A549 (cell line): Measurements from ENCODE around the gene RRAS2. TPM values are rescaled to one million over a fixed set of nuclear protein-coding genes. Genes with fewer than 3 reads are reported as not detected.
A peak's percentile ranks its signal among the peaks of the same experiment; 100 is the strongest.

Experiments
- ATAC-seq, 2 experiments: fragments of 200-7000 bp in 1 of 2; fragments of >200 bp in 1 of 2; cut with Nextera tagmentation in 1 of 2; cut with Tn5 transposase in 1 of 2; 3 replicates each; pipeline versions ENCODE4 v1.8.0 to v1.9.1; 2018 to 2020; ENCODE audit warnings: mild to moderate bottlenecking in 1 of 2, moderate library complexity in 1 of 2
- CTCF ChIA-PET: fragments of 300-600 bp; sonication (Branson Sonifier 250); formaldehyde crosslinking; extraction: SDS; loops from one replicate; lab custom pipeline; 2021; ENCODE audit warnings: antibody characterized with exemption, inconsistent platforms; lab: Yijun Ruan, JAX
- POLR2A ChIA-PET: fragments of 350-600 bp; formaldehyde crosslinking; extraction: SDS; loops from one replicate; lab custom pipeline; 2021; ENCODE audit warnings: antibody characterized with exemption, inconsistent platforms; lab: Yijun Ruan, JAX
- DNase-seq, 2 experiments: peaks; one replicate each; pipeline versions ENCODE4 v3.0.0 to v3.0.0-alpha.2; 2011 to 2016; ENCODE audit warnings: low read depth in 1 of 2, low spot score in 1 of 2
- FAIRE-seq: peaks from 2 replicates; lab custom pipeline; 2011; peaks lifted over from hg19 to GRCh38; lab: Jason Lieb, UNC
- H3K27ac ChIP-seq, 2 experiments: fragments of >200 bp; sonication (Bioruptor Twin); formaldehyde crosslinking; 3 replicates each; pipeline ENCODE4 v1.5.1; 2016 to 2017
- H3K4me1 ChIP-seq: fragments of >200 bp; sonication (Bioruptor Twin); formaldehyde crosslinking; 3 replicates; pipeline ENCODE4 v1.6.1; 2016
- H3K4me2 ChIP-seq: fragments of >200 bp; sonication (Bioruptor Twin); formaldehyde crosslinking; 3 replicates; pipeline ENCODE4 v1.6.1; 2016
- H3K4me3 ChIP-seq: fragments of >200 bp; sonication (Bioruptor Twin); formaldehyde crosslinking; 3 replicates; pipeline ENCODE4 v1.5.1; 2016
- H3K9me3 ChIP-seq: fragments of >200 bp; sonication (Bioruptor Twin); formaldehyde crosslinking; 3 replicates; pipeline ENCODE4 v1.6.1; 2016
- CBX8 ChIP-seq: fragments of 200-600 bp; sonication (generic); IDR thresholded peaks from 2 replicates; pipeline ENCODE4 v1.6.1; 2016
- CEBPB ChIP-seq, 2 experiments: fragments of >200 bp in 1 of 2; sonication (Bioruptor Twin) in 1 of 2; formaldehyde crosslinking in 1 of 2; IDR thresholded peaks; 2 replicates each; pipeline ENCODE4 v1.6.1; 2012 to 2016
- CHD2 ChIP-seq: fragments of 150-350 bp; IDR thresholded peaks from 2 replicates; pipeline ENCODE4 v1.6.1; 2014; ENCODE audit warnings: low read length; ENCODE audit not compliant: partially characterized antibody
- EP300 ChIP-seq, 2 experiments: fragments of >200 bp; sonication (Bioruptor Twin); formaldehyde crosslinking; IDR thresholded peaks; 2 replicates in 1 of 2; 3 replicates in 1 of 2; pipeline ENCODE4 v1.6.1; 2016 to 2017
- ESRRA ChIP-seq: fragments of 150-350 bp; IDR thresholded peaks from 2 replicates; pipeline ENCODE4 v1.6.1; 2014; ENCODE audit warnings: mild to moderate bottlenecking, low read length, borderline replicate concordance
- FOSB ChIP-seq: fragments of 250-450 bp; sonication (Bioruptor Pico); IDR thresholded peaks from 2 replicates; pipeline ENCODE4 v1.5.0; 2020; ENCODE audit warnings: mild to moderate bottlenecking, moderate library complexity
- FOSL2 ChIP-seq, 2 experiments: fragments of 450-650 bp in 1 of 2; fragments of >200 bp in 1 of 2; sonication (Bioruptor Twin) in 1 of 2; formaldehyde crosslinking; IDR thresholded peaks; 2 replicates each; pipeline versions ENCODE4 v1.5.0 to v1.6.1; 2016 to 2020; ENCODE audit warnings: mild to moderate bottlenecking in 1 of 2, moderate library complexity in 1 of 2
- FOXS1 ChIP-seq: fragments of 250-450 bp; sonication (Bioruptor Pico); IDR thresholded peaks from 2 replicates; pipeline ENCODE4 v1.5.0; 2020; ENCODE audit warnings: mild to moderate bottlenecking, moderate library complexity
- GATA3 ChIP-seq: IDR thresholded peaks from 2 replicates; pipeline ENCODE4 v1.6.1; 2012; ENCODE audit warnings: borderline replicate concordance
- HDAC2 ChIP-seq: fragments of 200-600 bp; sonication (generic); IDR thresholded peaks from 2 replicates; pipeline ENCODE4 v1.6.1; 2016
- HEYL ChIP-seq: fragments of 250-450 bp; sonication (Bioruptor Pico); IDR thresholded peaks from 2 replicates; pipeline ENCODE4 v1.8.0; 2021; ENCODE audit warnings: mild to moderate bottlenecking, moderate library complexity
- HOXA7 ChIP-seq: fragments of 250-450 bp; sonication (Bioruptor Pico); IDR thresholded peaks from 2 replicates; pipeline ENCODE4 v1.5.0; 2020; ENCODE audit warnings: mild to moderate bottlenecking, moderate library complexity
- HOXB13 ChIP-seq: fragments of 250-450 bp; sonication (Bioruptor Pico); IDR thresholded peaks from 2 replicates; pipeline ENCODE4 v1.5.0; 2020; ENCODE audit warnings: low read depth, mild to moderate bottlenecking, moderate library complexity
- JUN ChIP-seq, 2 experiments: fragments of >200 bp; sonication (Bioruptor Twin); formaldehyde crosslinking; IDR thresholded peaks; 2 replicates in 1 of 2; 3 replicates in 1 of 2; pipeline ENCODE4 v1.6.1; 2016 to 2017
- JUNB ChIP-seq: fragments of >200 bp; sonication (Bioruptor Twin); formaldehyde crosslinking; IDR thresholded peaks from 2 replicates; pipeline ENCODE4 v1.6.1; 2016
- MAFK ChIP-seq: fragments of 450-650 bp; IDR thresholded peaks from 2 replicates; pipeline ENCODE4 v1.6.1; 2014; ENCODE audit not compliant: partially characterized antibody
- NFE2L2 ChIP-seq: fragments of 150-350 bp; conservative IDR thresholded peaks from 2 replicates; pipeline ENCODE4 v1.6.1; 2014; ENCODE audit warnings: low read length
- NPAS2 ChIP-seq: fragments of 250-450 bp; sonication (Bioruptor Pico); IDR thresholded peaks from 2 replicates; pipeline ENCODE4 v1.8.0; 2022; ENCODE audit warnings: mild to moderate bottlenecking, moderate library complexity, borderline replicate concordance
- NR3C1 ChIP-seq: fragments of >200 bp; sonication (Bioruptor Twin); formaldehyde crosslinking; IDR thresholded peaks from 3 replicates; pipeline ENCODE4 v1.6.1; 2017
- PHF8 ChIP-seq: fragments of 200-600 bp; sonication (generic); IDR thresholded peaks from 2 replicates; pipeline ENCODE4 v1.6.1; 2016; ENCODE audit warnings: low read depth, mild to moderate bottlenecking, antibody characterized with exemption, moderate library complexity, borderline replicate concordance
- RCOR1 ChIP-seq: fragments of 150-350 bp; IDR thresholded peaks from 2 replicates; pipeline ENCODE4 v1.6.1; 2014; ENCODE audit warnings: antibody characterized with exemption, low read length, low read depth
- SREBF2 ChIP-seq: fragments of 450-650 bp; IDR thresholded peaks from 2 replicates; pipeline ENCODE4 v1.6.1; 2014; ENCODE audit warnings: mild to moderate bottlenecking, moderate library complexity
- TP53 ChIP-seq: fragments of 250-450 bp; sonication (Bioruptor Pico); IDR thresholded peaks from 2 replicates; pipeline ENCODE4 v1.5.0; 2021; ENCODE audit warnings: mild to moderate bottlenecking, moderate library complexity
- ZC3H11A ChIP-seq: fragments of 450-650 bp; IDR thresholded peaks from 2 replicates; pipeline ENCODE4 v1.6.1; 2014; ENCODE audit warnings: antibody characterized with exemption, mild to moderate bottlenecking
- WGBS: methylation state at CpG from one replicate; pipeline ENCODE4 v1.1.6; 2017; ENCODE audit errors: missing lambda C conversion rate; 5-methylcytosine and 5-hydroxymethylcytosine counted together
- polyA plus RNA-seq, 4 experiments: library from polyadenylated mRNA; depleted of rRNA in 3 of 4; stranded (reverse); fragments of >200 nt; fragmentation: RNase III in 1 of 4; extraction: RNeasy Plus Mini Kit Qiagen cat#74134 plus additional on column Dnase treatment in 1 of 4; gene quantifications; 2 replicates in 3 of 4; 3 replicates in 1 of 4; pipeline ENCODE4 v1.2.3, GENCODE V29; 2011 to 2017
- TF ChIP-seq, protein P1 (sequence below): fragments of >200 bp; sonication (Bioruptor Twin); formaldehyde crosslinking; IDR thresholded peaks from 3 replicates; pipeline ENCODE4 v1.6.1; 2016
- TF ChIP-seq, protein P2 (sequence below): IDR thresholded peaks from 2 replicates; pipeline ENCODE4 v1.6.1; 2012; ENCODE audit warnings: low read depth, borderline replicate concordance
- TF ChIP-seq, protein P3 (sequence below): fragments of 200-600 bp; sonication (generic); IDR thresholded peaks from 2 replicates; pipeline ENCODE4 v1.6.1; 2016; ENCODE audit warnings: antibody characterized with exemption, mild to moderate bottlenecking, moderate library complexity
- TF ChIP-seq, protein P4 (sequence below): fragments of >200 bp; sonication (Bioruptor Twin); formaldehyde crosslinking; IDR thresholded peaks from 2 replicates; pipeline ENCODE4 v1.6.1; 2016
- TF ChIP-seq, protein P5 (sequence below): IDR thresholded peaks from 2 replicates; pipeline ENCODE4 v1.6.1; 2012

Gene RRAS2
- polyA plus RNA-seq, 2 of the 4 experiments (the other 2 are of a cell fraction): 37.9 to 48.2 TPM

DNA sequence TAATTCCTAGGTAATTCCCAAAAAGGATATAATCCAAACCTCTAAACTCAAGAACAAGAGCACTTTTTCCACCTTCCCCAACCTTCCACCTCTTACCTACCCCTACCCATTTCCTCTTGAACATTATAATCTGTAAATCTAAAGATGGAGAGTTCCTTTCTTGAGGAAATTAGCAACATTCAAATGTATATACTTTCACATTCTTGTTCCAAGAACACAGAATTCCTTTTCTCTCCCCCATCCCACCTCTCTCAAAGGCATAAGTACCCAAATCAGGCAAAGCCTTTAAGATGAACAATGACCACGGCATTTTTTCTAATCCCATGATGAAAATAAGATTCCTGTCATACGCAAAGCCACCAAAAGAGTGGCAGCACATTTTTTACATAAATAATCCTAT, 18.3 kb downstream of the RRAS2 start (continued):
- TF ChIP-seq EP300 (IDR thresholded peaks at IDR 0.05) (no peak), FOXS1 (CRISPR knock-in tag) (no peak), HDAC2 (no peak), FOSL2 (IDR thresholded peaks at IDR 0.05) (no peak), FOSL2 (CRISPR knock-in tag; IDR thresholded peaks at IDR 0.05) (no peak)

DNA sequence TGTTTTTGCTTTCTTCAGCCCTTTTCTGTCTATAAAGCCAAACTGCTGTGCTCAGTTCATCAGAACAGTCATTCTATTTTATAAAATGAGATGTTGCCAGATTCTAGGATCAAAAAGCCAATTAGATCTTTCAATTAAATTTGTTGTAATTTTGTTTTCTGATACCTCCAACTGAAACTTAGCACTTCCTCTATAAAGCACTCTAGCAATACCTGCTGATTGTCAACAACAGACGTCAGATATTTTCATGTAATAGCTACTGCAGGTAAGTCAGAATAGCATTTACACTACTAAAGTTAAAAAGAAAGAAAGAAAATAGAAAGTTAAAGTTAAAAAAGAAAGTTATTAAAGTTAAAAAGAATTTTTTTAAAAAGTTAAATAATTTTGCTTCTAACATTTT, 19.6 kb downstream of the RRAS2 start:
- ATAC-seq: no peak
- Histone ChIP-seq H3K9me3 (peaks cover 13% of the 10 kb centered on the region; the same call in 2 of the 3 replicates), H3K4me2 (no peak overlapping the region), H3K4me1 (peaks cover 9% of the 10 kb centered on the region; the same call in 2 of the 3 replicates), H3K4me3 (no peak overlapping the region), H3K27ac (no peak overlapping the region)
- ChIA-PET POLR2A (no interaction called here), CTCF (interaction anchor here (1.2 to 2.1 kb wide), 3 partner anchors 31 to 116 kb away, joined by 3 to 9 read pairs (median 4); no protein-coding TSS in a partner anchor)
- no peak for FAIRE-seq
- WGBS: 93% methylated on average over 1 of the region's 1 CpG
- TF ChIP-seq, protein P1, sequence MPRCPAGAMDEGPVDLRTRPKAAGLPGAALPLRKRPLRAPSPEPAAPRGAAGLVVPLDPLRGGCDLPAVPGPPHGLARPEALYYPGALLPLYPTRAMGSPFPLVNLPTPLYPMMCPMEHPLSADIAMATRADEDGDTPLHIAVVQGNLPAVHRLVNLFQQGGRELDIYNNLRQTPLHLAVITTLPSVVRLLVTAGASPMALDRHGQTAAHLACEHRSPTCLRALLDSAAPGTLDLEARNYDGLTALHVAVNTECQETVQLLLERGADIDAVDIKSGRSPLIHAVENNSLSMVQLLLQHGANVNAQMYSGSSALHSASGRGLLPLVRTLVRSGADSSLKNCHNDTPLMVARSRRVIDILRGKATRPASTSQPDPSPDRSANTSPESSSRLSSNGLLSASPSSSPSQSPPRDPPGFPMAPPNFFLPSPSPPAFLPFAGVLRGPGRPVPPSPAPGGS: no peak
- TF ChIP-seq FOSB (CRISPR knock-in tag) (no peak), CBX8 (no peak), TP53 (CRISPR knock-in tag) (no peak), RCOR1 (no peak), CHD2 (no peak), HEYL (CRISPR knock-in tag) (no peak), NR3C1 (no peak), NFE2L2 (no peak), MAFK (no peak), ZC3H11A (no peak)
- TF ChIP-seq, protein P2, sequence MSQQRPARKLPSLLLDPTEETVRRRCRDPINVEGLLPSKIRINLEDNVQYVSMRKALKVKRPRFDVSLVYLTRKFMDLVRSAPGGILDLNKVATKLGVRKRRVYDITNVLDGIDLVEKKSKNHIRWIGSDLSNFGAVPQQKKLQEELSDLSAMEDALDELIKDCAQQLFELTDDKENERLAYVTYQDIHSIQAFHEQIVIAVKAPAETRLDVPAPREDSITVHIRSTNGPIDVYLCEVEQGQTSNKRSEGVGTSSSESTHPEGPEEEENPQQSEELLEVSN: no peak
- TF ChIP-seq, protein P3, sequence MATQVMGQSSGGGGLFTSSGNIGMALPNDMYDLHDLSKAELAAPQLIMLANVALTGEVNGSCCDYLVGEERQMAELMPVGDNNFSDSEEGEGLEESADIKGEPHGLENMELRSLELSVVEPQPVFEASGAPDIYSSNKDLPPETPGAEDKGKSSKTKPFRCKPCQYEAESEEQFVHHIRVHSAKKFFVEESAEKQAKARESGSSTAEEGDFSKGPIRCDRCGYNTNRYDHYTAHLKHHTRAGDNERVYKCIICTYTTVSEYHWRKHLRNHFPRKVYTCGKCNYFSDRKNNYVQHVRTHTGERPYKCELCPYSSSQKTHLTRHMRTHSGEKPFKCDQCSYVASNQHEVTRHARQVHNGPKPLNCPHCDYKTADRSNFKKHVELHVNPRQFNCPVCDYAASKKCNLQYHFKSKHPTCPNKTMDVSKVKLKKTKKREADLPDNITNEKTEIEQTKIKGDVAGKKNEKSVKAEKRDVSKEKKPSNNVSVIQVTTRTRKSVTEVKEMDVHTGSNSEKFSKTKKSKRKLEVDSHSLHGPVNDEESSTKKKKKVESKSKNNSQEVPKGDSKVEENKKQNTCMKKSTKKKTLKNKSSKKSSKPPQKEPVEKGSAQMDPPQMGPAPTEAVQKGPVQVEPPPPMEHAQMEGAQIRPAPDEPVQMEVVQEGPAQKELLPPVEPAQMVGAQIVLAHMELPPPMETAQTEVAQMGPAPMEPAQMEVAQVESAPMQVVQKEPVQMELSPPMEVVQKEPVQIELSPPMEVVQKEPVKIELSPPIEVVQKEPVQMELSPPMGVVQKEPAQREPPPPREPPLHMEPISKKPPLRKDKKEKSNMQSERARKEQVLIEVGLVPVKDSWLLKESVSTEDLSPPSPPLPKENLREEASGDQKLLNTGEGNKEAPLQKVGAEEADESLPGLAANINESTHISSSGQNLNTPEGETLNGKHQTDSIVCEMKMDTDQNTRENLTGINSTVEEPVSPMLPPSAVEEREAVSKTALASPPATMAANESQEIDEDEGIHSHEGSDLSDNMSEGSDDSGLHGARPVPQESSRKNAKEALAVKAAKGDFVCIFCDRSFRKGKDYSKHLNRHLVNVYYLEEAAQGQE: no peak
- no peak for DNase-seq

DNA sequence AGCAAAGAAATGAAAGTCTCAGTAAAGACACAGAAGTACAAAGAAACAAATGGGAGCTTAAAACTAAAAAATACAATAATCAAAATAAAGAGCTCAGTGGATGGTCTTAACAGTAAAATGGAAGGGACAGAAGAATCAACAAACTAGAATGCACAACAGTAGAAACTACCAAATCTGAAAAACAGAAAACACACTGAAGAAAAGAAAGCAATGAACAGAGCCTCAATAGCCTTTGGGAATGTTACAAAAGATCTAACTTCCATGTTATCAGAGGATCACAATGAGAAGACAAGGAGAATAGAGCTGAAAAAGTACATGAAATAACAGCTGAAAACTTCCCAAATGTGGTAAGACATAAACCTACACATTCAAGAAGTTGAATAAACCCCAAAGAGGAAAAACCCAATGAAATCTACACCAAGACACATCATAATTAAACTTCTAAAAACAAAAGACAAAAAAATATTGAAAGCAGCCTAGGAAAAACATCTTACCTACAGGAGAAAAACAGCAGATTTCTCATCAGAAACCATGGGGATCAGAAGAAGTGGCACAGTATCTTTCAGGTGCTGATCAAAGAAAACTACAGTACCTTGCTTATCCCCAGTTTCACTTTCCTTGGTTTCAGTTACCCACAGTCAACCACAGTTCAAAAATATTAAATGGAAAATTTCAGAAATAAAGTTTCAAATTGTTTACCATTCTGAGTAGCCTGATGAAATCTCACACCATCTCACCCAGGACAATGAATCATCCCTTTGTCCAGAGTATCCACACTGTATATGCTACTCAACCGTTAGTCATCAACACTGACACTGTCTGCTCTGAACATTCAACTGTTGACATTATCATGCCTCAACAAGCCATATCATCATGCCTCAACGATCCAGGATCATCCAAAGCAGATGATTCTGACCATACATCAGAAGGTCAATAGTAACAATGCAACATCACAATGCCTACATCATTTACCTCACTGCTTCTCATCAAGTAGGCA, 22.2 kb downstream of the RRAS2 start:
- ATAC-seq: peak; percentile 99 to 100
- peak overlapping the region; percentile 35 for H3K4me2 ChIP-seq
- H3K4me1 ChIP-seq: peaks cover 9% of the 10 kb centered on the region; the same call in 2 of the 3 replicates
- H3K9me3 ChIP-seq: peaks cover 13% of the 10 kb centered on the region; the same call in 2 of the 3 replicates
- DNase-seq: peak; percentile 66 to 85
- WGBS: 0% methylated on average over 2 of the region's 2 CpGs
- CTCF ChIA-PET: interaction anchor here (0.6 to 1.3 kb wide), 4 partner anchors 17 to 83 kb away, joined by 3 to 4 read pairs (median 4); no protein-coding TSS in a partner anchor
- peak; percentile 99 for FAIRE-seq
- peak overlapping the region; percentile 68 to 73 for H3K27ac ChIP-seq
- no peak overlapping the region for H3K4me3 ChIP-seq
- POLR2A ChIA-PET: interaction anchor here (1.3 kb wide), 1 partner anchor 21 kb away, joined by 4 read pairs; no protein-coding TSS in a partner anchor
- TF ChIP-seq ESRRA: no peak
- no peak for TF ChIP-seq SREBF2
- peak; percentile 68; the same call in 1 of the 2 replicates for TF ChIP-seq GATA3
- no peak for TF ChIP-seq NR3C1
- peak in 1 of 2 experiments; percentile 53; a peak in 1 of 4 replicates for TF ChIP-seq CEBPB (IDR thresholded peaks at IDR 0.05)
- no peak for TF ChIP-seq HOXB13
- TF ChIP-seq HDAC2: no peak
- no peak for TF ChIP-seq NPAS2 (CRISPR knock-in tag)
- no peak for TF ChIP-seq CBX8
- TF ChIP-seq ZC3H11A: no peak
- TF ChIP-seq, protein P4, sequence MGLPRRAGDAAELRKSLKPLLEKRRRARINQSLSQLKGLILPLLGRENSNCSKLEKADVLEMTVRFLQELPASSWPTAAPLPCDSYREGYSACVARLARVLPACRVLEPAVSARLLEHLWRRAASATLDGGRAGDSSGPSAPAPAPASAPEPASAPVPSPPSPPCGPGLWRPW: peak; percentile 45; the same call in 1 of the 2 replicates
- no peak for TF ChIP-seq PHF8
- peak in 1 of 2 experiments; percentile 25; a peak in 1 of 5 replicates for TF ChIP-seq EP300 (IDR thresholded peaks at IDR 0.05)
- peak; percentile 89 for TF ChIP-seq JUNB
- no peak for TF ChIP-seq HOXA7 (CRISPR knock-in tag)
- TF ChIP-seq JUN (IDR thresholded peaks at IDR 0.05): peak in 1 of 2 experiments; percentile 58; a peak in 1 of 5 replicates
- peak; percentile 88 for TF ChIP-seq FOSL2 (IDR thresholded peaks at IDR 0.05)
- TF ChIP-seq FOSL2 (CRISPR knock-in tag; IDR thresholded peaks at IDR 0.05): peak; percentile 90
- TF ChIP-seq, protein P5, sequence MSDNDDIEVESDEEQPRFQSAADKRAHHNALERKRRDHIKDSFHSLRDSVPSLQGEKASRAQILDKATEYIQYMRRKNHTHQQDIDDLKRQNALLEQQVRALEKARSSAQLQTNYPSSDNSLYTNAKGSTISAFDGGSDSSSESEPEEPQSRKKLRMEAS: peak; percentile 51; the same call in 1 of the 2 replicates
